Loucy (cell line): ENCODE results near the gene RPL29.
"Not testable (repeated sequence)": the region's sequence is repeated elsewhere in the genome, so short reads cannot be mapped to it uniquely, and the experiment has no call there.

Experiments used
- H2AFZ ChIP-seq: fragments of 200-600 bp; sonication (generic); 2 replicates; pipeline ENCODE4 v1.6.0; 2016; ENCODE audit warnings: antibody characterized with exemption, mild to moderate bottlenecking, low read length, moderate library complexity
- H3F3A ChIP-seq: fragments of 200-600 bp; 2 replicates; pipeline ENCODE4 v1.6.0; 2016; ENCODE audit warnings: antibody characterized with exemption, low read depth, mild to moderate bottlenecking
- H3K27me3 ChIP-seq: fragments of 200-600 bp; sonication (generic); 2 replicates; pipeline ENCODE4 v1.6.1; 2014; ENCODE audit warnings: low read length, mild to moderate bottlenecking; ENCODE audit not compliant: insufficient read depth, poor library complexity, severe bottlenecking
- H3K36me3 ChIP-seq: fragments of 200-600 bp; sonication (generic); 2 replicates; pipeline ENCODE4 v1.6.1; 2016; ENCODE audit warnings: low read length; ENCODE audit not compliant: insufficient read depth
- H3K4me1 ChIP-seq: fragments of 200-600 bp; sonication (generic); 2 replicates; pipeline ENCODE4 v1.5.1; 2014; ENCODE audit warnings: low read length, mild to moderate bottlenecking; ENCODE audit not compliant: insufficient read depth, poor library complexity, severe bottlenecking
- H3K4me2 ChIP-seq: fragments of 200-600 bp; sonication (generic); 2 replicates; pipeline ENCODE4 v1.6.0; 2014; ENCODE audit warnings: antibody characterized with exemption, low read length, low read depth, mild to moderate bottlenecking; ENCODE audit not compliant: poor library complexity, severe bottlenecking
- H3K4me3 ChIP-seq: fragments of 200-600 bp; sonication (generic); 2 replicates; pipeline ENCODE4 v1.5.1; 2014; ENCODE audit warnings: low read length, mild to moderate bottlenecking, mixed read lengths; ENCODE audit not compliant: poor library complexity, severe bottlenecking
- H3K79me2 ChIP-seq: fragments of 200-600 bp; sonication (generic); 2 replicates; pipeline ENCODE4 v1.6.1; 2014; ENCODE audit warnings: low read length; ENCODE audit not compliant: insufficient read depth
- H3K9ac ChIP-seq: fragments of 200-600 bp; sonication (generic); 2 replicates; pipeline ENCODE4 v1.6.0; 2014; ENCODE audit warnings: mild to moderate bottlenecking, low read depth, low read length, moderate library complexity; ENCODE audit not compliant: poor library complexity, severe bottlenecking
- H3K9me2 ChIP-seq: fragments of 200-600 bp; sonication (generic); replicated peaks from 2 replicates; pipeline ENCODE4 v1.6.1; 2016; ENCODE audit warnings: low read depth, low read length, mixed read lengths
- H3K9me3 ChIP-seq: fragments of 200-600 bp; sonication (generic); 2 replicates; pipeline ENCODE4 v1.6.1; 2014; ENCODE audit warnings: mild to moderate bottlenecking, antibody characterized with exemption, low read length, low read depth; ENCODE audit not compliant: insufficient read depth
- H4K20me1 ChIP-seq: fragments of 200-600 bp; sonication (generic); 2 replicates; pipeline ENCODE4 v1.6.0; 2014; ENCODE audit warnings: antibody characterized with exemption, low read length, mild to moderate bottlenecking; ENCODE audit not compliant: insufficient read depth, poor library complexity, severe bottlenecking
- CTCF ChIP-seq: fragments of 200-600 bp; sonication (generic); conservative IDR thresholded peaks from 2 replicates; pipeline ENCODE4 v1.5.1; 2014; ENCODE audit warnings: mild to moderate bottlenecking, antibody characterized with exemption, low read length
- EZH2phosphoT487 ChIP-seq: fragments of 200-600 bp; IDR thresholded peaks from 2 replicates; pipeline ENCODE4 v1.6.1; 2018; ENCODE audit warnings: antibody characterized with exemption, mild to moderate bottlenecking, moderate library complexity, borderline replicate concordance

The RPL29 gene

GRCh38 chr3:51995346-51996163 is at the start of gene RPL29:
RPL29 (minus strand) TSS chr3:51995895; CDS start chr3:51995461, 434 bp downstream.
- Histone ChIP-seq H3F3A (no peaks in the 10 kb centered on the region), H3K36me3 (peaks cover 28% of the 10 kb centered on the region; the same call in 1 of the 2 replicates), H4K20me1 (peaks cover 43% of the 10 kb centered on the region), H3K4me1 (peaks cover 28% of the 10 kb centered on the region), H3K79me2 (peaks cover 46% of the 10 kb centered on the region), H3K27me3 (peaks cover 10% of the 10 kb centered on the region), H3K9ac (peak within 1 kb of the TSS; percentile 99), H2AFZ (peak within 1 kb of the TSS; percentile 73; the same call in 1 of the 2 replicates), H3K4me2 (peak within 1 kb of the TSS; percentile 100), H3K9me2 (no peaks in the 10 kb centered on the region), H3K4me3 (peak within 1 kb of the TSS; percentile 98), H3K9me3 (no peaks in the 10 kb centered on the region)
- TF ChIP-seq EZH2phosphoT487 (no peak), CTCF (no peak)

- TF ChIP-seq CTCF (no peak; the same call in 1 of the 2 replicates), EZH2phosphoT487 (no peak)
- H2AFZ ChIP-seq, result no peak overlapping the region
- peaks cover 3% of the 10 kb centered on the region for H3K4me1 ChIP-seq
- no peak overlapping the region for H3K9ac ChIP-seq
- H3K27me3 ChIP-seq, result no peaks in the 10 kb centered on the region
- no peaks in the 10 kb centered on the region for H3F3A ChIP-seq
- no peaks in the 10 kb centered on the region for H3K9me2 ChIP-seq
- H4K20me1 ChIP-seq, result no peaks in the 10 kb centered on the region
- H3K4me2 ChIP-seq, result no peak overlapping the region
- H3K9me3 ChIP-seq, result no peaks in the 10 kb centered on the region
- H3K79me2 ChIP-seq, result peaks cover 7% of the 10 kb centered on the region; the same call in 1 of the 2 replicates
- H3K36me3 ChIP-seq, result peaks cover 18% of the 10 kb centered on the region; the same call in 1 of the 2 replicates
- no peak overlapping the region for H3K4me3 ChIP-seq
These were observed 49.3 kb upstream of the RPL29 start for GRCh38 chr3:52044869-52045619.

- peaks cover 3% of the 10 kb centered on the region for H3K4me1 ChIP-seq
These were observed 48.1 kb upstream of the RPL29 start for GRCh38 chr3:52043750-52044149.

GRCh38 chr3:52043039-52043438 is 47.3 kb upstream of the RPL29 start:
- H3K4me3 ChIP-seq, H4K20me1 ChIP-seq, H3K4me2 ChIP-seq, H3K27me3 ChIP-seq, H3K36me3 ChIP-seq, H3K9me3 ChIP-seq, H3F3A ChIP-seq, H2AFZ ChIP-seq, H3K9me2 ChIP-seq, H3K9ac ChIP-seq, H3K79me2 ChIP-seq, H3K4me1 ChIP-seq: not testable (repeated sequence)

More at GRCh38 chr3:52043750-52044149, 48.1 kb upstream of the RPL29 start:
- H3K9me2 ChIP-seq, result no peaks in the 10 kb centered on the region
- H3K4me2 ChIP-seq, result no peak overlapping the region
- H3K4me3 ChIP-seq, result no peak overlapping the region
- H3K9me3 ChIP-seq, result no peaks in the 10 kb centered on the region
- peaks cover 5% of the 10 kb centered on the region; the same call in 1 of the 2 replicates for H3K36me3 ChIP-seq
- no peak overlapping the region for H2AFZ ChIP-seq
- no peaks in the 10 kb centered on the region for H3K79me2 ChIP-seq
- no peaks in the 10 kb centered on the region for H3K27me3 ChIP-seq
- H4K20me1 ChIP-seq, result no peaks in the 10 kb centered on the region
- H3F3A ChIP-seq, result no peaks in the 10 kb centered on the region
- no peak overlapping the region for H3K9ac ChIP-seq
- no peak for TF ChIP-seq CTCF
- TF ChIP-seq EZH2phosphoT487, result no peak
